Neural crest cell (in vitro differentiated cells): ENCODE data around the gene FBXL12. TPM values are rescaled to one million over a fixed set of nuclear protein-coding genes. Genes with fewer than 3 reads are reported as not detected.
"Not testable (repeated sequence)": the region's sequence is repeated elsewhere in the genome, so short reads cannot be mapped to it uniquely, and the experiment has no call there.

Source experiments
- DNase-seq: peaks from one replicate; pipeline ENCODE4 v3.0.0; 2021; ENCODE audit warnings: low read depth, mixed read lengths, low spot score
- H3K27ac Mint-ChIP-seq: one replicate; pipeline ENCODE4 v1.8.0; 2021; ENCODE audit warnings: mild to moderate bottlenecking, mixed read lengths; ENCODE audit not compliant: unreplicated experiment
- H3K27me3 Mint-ChIP-seq: 2 replicates; pipeline ENCODE4 v1.8.0; 2021; ENCODE audit warnings: low read depth, mild to moderate bottlenecking, mixed read lengths
- H3K36me3 Mint-ChIP-seq: 2 replicates; pipeline ENCODE4 v1.8.0; 2021; ENCODE audit warnings: low read depth, mild to moderate bottlenecking, mixed read lengths
- H3K4me1 Mint-ChIP-seq: 2 replicates; pipeline ENCODE4 v1.8.0; 2021; ENCODE audit warnings: mixed read lengths
- H3K4me3 Mint-ChIP-seq: one replicate; pipeline ENCODE4 v1.8.0; 2021; ENCODE audit warnings: mild to moderate bottlenecking, mixed read lengths
- H3K9me3 Mint-ChIP-seq: 2 replicates; pipeline ENCODE4 v1.8.0; 2021; ENCODE audit warnings: mixed read lengths
- total RNA-seq: library from RNA; stranded (reverse); gene quantifications from 2 replicates; pipeline ENCODE4 v1.2.1, GENCODE V29; 2021
- TF ChIP-seq, protein P1 (sequence below): fragments of 200-600 bp; sonication (generic); conservative IDR thresholded peaks from 2 replicates; pipeline ENCODE4 v1.5.0; 2021; ENCODE audit warnings: antibody characterized with exemption, mild to moderate bottlenecking

FBXL12 gene
- total RNA-seq, 1 donor from 2014 or later, result 33.1 TPM

DNA sequence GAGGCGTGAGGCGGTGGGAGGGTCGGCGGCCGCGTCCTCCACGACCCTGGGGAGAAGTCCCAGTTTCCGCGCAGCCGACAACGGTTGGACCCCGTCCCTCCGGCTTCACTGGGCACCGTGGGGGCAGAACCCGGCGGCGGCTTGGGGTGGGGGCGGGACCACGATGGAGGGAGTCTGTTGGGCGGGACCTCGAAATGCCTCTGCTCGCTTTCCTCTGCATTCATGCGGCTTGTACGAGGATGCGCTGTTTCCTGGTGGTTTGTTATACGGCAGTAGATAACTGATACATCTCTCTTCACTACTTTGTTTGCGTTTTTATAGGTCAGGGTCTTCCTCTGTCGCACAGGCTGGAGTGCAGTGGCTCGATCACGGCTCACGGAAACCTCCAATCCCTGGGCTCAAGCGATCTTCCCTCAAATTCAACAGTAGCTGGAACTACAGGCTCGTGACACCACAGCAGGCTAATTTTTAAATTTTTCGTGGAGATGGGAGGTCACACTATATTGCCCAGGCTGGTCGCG, 25.7 kb downstream of the FBXL12 start:
- peaks cover 23% of the 10 kb centered on the region for H3K4me1 Mint-ChIP-seq
- no peak for DNase-seq
- peak overlapping the region; percentile 87 for H3K4me3 Mint-ChIP-seq
- H3K27ac Mint-ChIP-seq, result no peak overlapping the region
- H3K9me3 Mint-ChIP-seq, result no peaks in the 10 kb centered on the region
- no peaks in the 10 kb centered on the region for H3K27me3 Mint-ChIP-seq
- TF ChIP-seq, protein P1, sequence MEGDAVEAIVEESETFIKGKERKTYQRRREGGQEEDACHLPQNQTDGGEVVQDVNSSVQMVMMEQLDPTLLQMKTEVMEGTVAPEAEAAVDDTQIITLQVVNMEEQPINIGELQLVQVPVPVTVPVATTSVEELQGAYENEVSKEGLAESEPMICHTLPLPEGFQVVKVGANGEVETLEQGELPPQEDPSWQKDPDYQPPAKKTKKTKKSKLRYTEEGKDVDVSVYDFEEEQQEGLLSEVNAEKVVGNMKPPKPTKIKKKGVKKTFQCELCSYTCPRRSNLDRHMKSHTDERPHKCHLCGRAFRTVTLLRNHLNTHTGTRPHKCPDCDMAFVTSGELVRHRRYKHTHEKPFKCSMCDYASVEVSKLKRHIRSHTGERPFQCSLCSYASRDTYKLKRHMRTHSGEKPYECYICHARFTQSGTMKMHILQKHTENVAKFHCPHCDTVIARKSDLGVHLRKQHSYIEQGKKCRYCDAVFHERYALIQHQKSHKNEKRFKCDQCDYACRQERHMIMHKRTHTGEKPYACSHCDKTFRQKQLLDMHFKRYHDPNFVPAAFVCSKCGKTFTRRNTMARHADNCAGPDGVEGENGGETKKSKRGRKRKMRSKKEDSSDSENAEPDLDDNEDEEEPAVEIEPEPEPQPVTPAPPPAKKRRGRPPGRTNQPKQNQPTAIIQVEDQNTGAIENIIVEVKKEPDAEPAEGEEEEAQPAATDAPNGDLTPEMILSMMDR, result no peak
- no peaks in the 10 kb centered on the region for H3K36me3 Mint-ChIP-seq

DNA sequence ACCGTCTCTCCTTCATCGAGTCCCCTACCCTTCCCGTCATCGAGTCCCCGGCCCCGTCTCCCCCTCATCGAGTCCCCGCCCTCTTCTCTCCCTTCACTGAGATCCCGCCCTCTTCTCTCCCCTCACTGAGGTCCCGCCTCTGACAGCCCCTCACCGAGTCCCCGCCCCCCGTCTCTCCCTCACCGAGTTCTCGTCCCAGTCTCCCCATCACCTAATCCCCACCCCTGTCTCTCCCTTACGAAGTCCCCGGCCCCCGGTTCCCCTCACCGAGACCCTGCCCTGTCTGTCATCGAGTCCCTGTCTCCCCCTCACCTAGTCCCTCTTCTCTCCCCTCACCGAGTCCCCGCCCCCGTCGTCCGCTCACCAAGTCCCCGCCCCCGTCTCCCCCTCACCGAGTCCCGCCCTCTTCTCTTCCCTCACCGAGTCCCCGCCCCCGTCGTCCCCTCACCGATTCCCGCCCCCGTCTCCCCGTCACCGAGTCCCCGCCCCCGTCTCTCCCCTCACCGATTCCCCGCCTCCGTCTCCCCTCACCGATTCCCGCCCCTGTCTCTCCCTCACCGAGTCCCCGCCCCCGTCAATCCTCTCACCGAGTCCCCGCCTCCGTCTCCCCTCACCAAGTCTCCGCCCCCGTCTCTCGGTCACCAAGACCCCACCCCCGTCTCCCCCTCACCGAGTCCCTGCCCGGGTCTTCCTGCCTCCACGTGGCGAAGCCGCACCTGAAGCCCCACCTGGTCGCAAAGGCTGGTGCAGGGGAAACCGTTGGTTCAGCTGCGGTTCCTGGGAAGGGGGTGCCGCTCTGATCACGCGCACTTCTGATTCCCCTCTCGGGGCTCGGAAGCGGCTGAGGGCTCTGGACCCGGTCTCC, 26.4 kb downstream of the FBXL12 start:
- H3K27me3 Mint-ChIP-seq, result no peaks in the 10 kb centered on the region
- no peaks in the 10 kb centered on the region for H3K9me3 Mint-ChIP-seq
- TF ChIP-seq, protein P1, result no peak
- peak overlapping the region; percentile 43 for H3K27ac Mint-ChIP-seq
- DNase-seq, result peak; percentile 85
- peak overlapping the region; percentile 87 for H3K4me3 Mint-ChIP-seq
- no peaks in the 10 kb centered on the region for H3K36me3 Mint-ChIP-seq
- peaks cover 23% of the 10 kb centered on the region for H3K4me1 Mint-ChIP-seq

DNA sequence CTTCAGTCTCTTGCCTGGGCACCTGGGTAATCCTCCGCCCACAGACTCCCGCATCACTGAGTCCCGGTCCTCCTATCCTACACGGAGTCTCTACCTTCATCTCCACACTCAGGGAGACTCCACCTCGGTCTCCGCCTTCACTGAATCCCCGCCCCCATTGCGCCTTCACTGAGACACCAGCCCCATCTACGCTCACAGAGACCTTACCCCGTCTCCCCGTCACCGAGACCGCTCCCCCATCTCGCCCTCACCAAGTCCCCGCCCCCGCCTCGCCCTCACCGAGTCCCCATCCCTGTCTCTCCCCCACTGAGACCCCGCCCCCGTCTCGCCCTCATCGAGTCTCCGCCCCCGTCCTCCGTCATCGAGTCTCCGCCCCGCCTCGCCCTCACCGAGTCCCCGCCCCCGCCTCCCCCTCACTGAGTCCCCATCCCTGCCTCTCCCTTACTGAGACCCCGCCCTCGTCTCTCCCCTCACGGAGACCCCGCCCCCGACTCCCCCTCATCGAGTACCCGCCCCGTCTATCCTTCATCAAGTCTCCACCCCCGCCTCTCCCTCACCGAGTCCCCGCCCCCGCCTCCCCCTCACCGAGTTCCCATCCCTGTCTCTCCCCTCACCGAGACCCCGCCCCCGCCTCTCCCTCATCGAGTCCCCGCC, 27.2 kb downstream of the FBXL12 start:
- Mint-ChIP-seq H3K36me3 (no peaks in the 10 kb centered on the region), H3K4me3 (peak overlapping the region; percentile 87), H3K27me3 (no peaks in the 10 kb centered on the region), H3K9me3 (no peaks in the 10 kb centered on the region), H3K4me1 (peaks cover 25% of the 10 kb centered on the region), H3K27ac (no peak overlapping the region)
- TF ChIP-seq, protein P1, result no peak
- DNase-seq, result peak; percentile 91

DNA sequence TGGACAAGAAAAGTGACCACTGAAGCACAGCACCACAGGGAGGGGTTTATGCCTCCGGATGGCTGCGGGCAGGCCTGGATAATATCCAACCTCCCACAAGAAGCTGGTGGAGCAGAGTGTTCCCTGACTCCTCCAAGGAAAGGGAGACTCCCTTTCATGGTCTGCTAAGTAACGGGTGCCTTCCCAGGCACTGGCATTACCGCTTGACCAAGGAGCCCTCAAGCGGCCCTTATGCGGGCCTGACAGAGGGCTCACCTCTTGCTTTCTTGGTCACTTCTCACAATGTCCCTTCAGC, 27.9 kb downstream of the FBXL12 start:
- H3K4me3 Mint-ChIP-seq, result peak overlapping the region; percentile 87

DNA sequence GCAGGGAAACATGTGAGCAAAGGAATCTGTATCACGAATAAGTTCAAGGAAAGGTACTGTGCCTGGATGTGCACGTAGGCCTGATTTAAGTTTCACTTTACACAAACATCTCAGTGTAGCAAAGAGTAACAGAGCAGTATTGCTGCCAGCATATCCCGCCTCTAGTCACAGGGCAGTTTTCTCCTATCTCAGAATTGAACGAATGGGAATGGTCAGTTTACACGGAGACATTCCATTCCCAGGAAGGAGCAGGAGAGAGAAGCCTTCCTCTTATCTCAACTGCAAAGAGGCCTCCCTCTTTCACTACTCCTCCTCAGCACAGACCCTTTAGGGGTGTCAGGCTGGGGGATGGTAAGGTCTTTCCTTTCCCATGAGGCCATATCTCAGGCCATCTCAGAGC, 29.3 kb downstream of the FBXL12 start:
- not testable (repeated sequence) for H3K27me3 Mint-ChIP-seq, H3K27ac Mint-ChIP-seq, H3K36me3 Mint-ChIP-seq, H3K9me3 Mint-ChIP-seq, DNase-seq
- Mint-ChIP-seq H3K4me1 (peaks cover 36% of the 10 kb centered on the region), H3K4me3 (peak overlapping the region; percentile 89)

More for the DNA sequence above, 27.9 kb downstream of the FBXL12 start:
- not testable (repeated sequence) for DNase-seq, H3K36me3 Mint-ChIP-seq, H3K27ac Mint-ChIP-seq, H3K27me3 Mint-ChIP-seq, H3K9me3 Mint-ChIP-seq
- H3K4me1 Mint-ChIP-seq, result peaks cover 27% of the 10 kb centered on the region

DNA sequence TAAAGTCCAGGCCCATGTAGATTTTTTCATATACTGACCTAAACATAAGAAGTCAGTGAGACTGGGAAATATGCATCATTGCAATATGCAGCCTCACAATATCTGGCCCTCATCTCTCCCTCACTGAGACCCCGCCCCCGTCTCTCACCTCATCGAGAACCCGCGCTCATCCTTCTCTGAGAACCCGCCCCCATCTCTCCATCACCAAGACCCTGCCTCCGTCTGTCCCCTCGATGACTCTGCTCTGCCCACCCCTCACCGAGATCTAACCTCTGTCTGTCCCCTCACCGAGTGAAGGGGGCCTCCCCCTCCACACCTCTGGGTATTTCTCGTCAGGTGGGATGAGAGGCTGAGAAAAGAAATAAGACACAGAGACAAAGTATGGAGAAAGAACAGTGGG, 29.8 kb downstream of the FBXL12 start:
- no peaks in the 10 kb centered on the region for H3K9me3 Mint-ChIP-seq
- H3K4me1 Mint-ChIP-seq, result peaks cover 41% of the 10 kb centered on the region
- no peak overlapping the region for H3K27ac Mint-ChIP-seq
- H3K36me3 Mint-ChIP-seq, result no peaks in the 10 kb centered on the region
- DNase-seq, result no peak
- H3K4me3 Mint-ChIP-seq, result peak overlapping the region; percentile 89
- TF ChIP-seq, protein P1, result no peak
- no peaks in the 10 kb centered on the region for H3K27me3 Mint-ChIP-seq

DNA sequence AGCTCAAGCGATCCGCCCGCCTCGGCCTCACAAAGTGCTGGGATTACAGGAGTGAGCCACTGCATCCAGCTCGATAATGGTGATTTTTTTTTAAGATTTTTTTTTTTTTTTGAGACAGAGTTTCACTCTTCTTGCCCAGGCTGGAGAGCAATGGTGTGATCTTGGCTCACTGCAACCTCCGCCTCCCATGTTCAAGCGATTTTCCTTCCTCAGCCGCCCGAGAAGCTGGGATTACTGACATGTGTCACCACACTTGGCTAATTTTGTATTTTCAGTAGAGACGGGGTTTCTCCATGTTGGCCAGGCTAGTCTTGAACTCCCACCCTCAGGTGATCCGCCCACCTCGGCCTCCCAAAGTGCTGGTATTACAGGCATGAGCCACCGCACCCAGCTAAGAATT, 30.3 kb downstream of the FBXL12 start:
- H3K36me3 Mint-ChIP-seq, H3K27me3 Mint-ChIP-seq, DNase-seq, H3K27ac Mint-ChIP-seq, H3K9me3 Mint-ChIP-seq: not testable (repeated sequence)
- Mint-ChIP-seq H3K4me3 (peak overlapping the region; percentile 89), H3K4me1 (peaks cover 44% of the 10 kb centered on the region)
